H1 (cell line): ENCODE measurements around the gene ALDH3A1. TPM values are rescaled to one million over a fixed set of nuclear protein-coding genes. Genes with fewer than 3 reads are reported as not detected.

Experiments
- CTCF ChIA-PET: fragments of 300-600 bp; sonication (Branson Sonifier 250); formaldehyde crosslinking; loops from one replicate; lab custom pipeline; 2021; ENCODE audit not compliant: partially characterized antibody; lab: Charles Lee
- POLR2A ChIA-PET: fragments of 300-600 bp; sonication (Branson Sonifier 250); formaldehyde crosslinking; loops from one replicate; lab custom pipeline; 2021; ENCODE audit warnings: inconsistent platforms; ENCODE audit not compliant: partially characterized antibody; lab: Charles Lee
- DNase-seq, 2 experiments: peaks; one replicate each; pipeline versions ENCODE4 v3.0.0 to v3.0.0-alpha.2; 2010 to 2022; ENCODE audit warnings: low spot score in 2 of 2, low read depth in 1 of 2, mixed read lengths in 1 of 2
- FAIRE-seq: peaks from 2 replicates; lab custom pipeline; 2011; peaks lifted over from hg19 to GRCh38; lab: Jason Lieb, UNC
- H2AFZ ChIP-seq: 2 replicates; pipeline ENCODE4 v1.8.1; 2012; ENCODE audit warnings: low read length, inconsistent platforms
- H2AK5ac ChIP-seq: 2 replicates; pipeline ENCODE4 v1.6.1; 2013; ENCODE audit warnings: low read depth, low read length
- H2BK120ac ChIP-seq: replicated peaks from 2 replicates; pipeline ENCODE3; 2013; ENCODE audit warnings: low read depth, low read length, inconsistent platforms
- H2BK12ac ChIP-seq: 2 replicates; pipeline ENCODE4 v1.6.1; 2013; ENCODE audit warnings: low read depth, low read length
- H2BK15ac ChIP-seq: 2 replicates; pipeline ENCODE4 v1.6.1; 2013; ENCODE audit warnings: low read length
- H2BK20ac ChIP-seq: 2 replicates; pipeline ENCODE4 v1.6.1; 2013; ENCODE audit warnings: low read length
- H2BK5ac ChIP-seq: 2 replicates; pipeline ENCODE4 v1.6.1; 2013; ENCODE audit warnings: low read depth, low read length
- H3K14ac ChIP-seq: 2 replicates; pipeline ENCODE4 v1.6.1; 2013; ENCODE audit warnings: inconsistent platforms; ENCODE audit not compliant: insufficient read length
- H3K18ac ChIP-seq: 2 replicates; pipeline ENCODE4 v1.6.1; 2013; ENCODE audit warnings: low read length; ENCODE audit errors: extremely low read depth
- H3K23ac ChIP-seq: 2 replicates; pipeline ENCODE4 v1.6.1; 2013; ENCODE audit warnings: inconsistent platforms; ENCODE audit not compliant: insufficient read length
- H3K23me2 ChIP-seq: 2 replicates; pipeline ENCODE4 v1.6.1; 2013; ENCODE audit warnings: low read depth, low read length
- H3K27ac ChIP-seq: 2 replicates; pipeline ENCODE4 v1.6.1; 2011; ENCODE audit warnings: low read depth, low read length, inconsistent platforms
- H3K27me3 ChIP-seq, 4 experiments: replicated peaks in 1 of 4; 1 replicate in 1 of 4; 2 replicates in 3 of 4; pipeline versions ENCODE4 v1.6.1 to v1.8.1; 2011 to 2013; ENCODE audit warnings: low read length in 3 of 4, mild to moderate bottlenecking in 3 of 4, inconsistent platforms in 2 of 4, mixed read lengths in 2 of 4, moderate library complexity in 1 of 4; ENCODE audit not compliant: control insufficient read depth in 3 of 4, insufficient read depth in 3 of 4; ENCODE audit errors: extremely low read depth in 1 of 4
- H3K36me3 ChIP-seq, 4 experiments: 2 replicates each; pipeline versions ENCODE4 v1.6.1 to v1.8.1; 2011 to 2013; ENCODE audit warnings: mild to moderate bottlenecking in 4 of 4, low read length in 3 of 4, moderate library complexity in 2 of 4, control low read depth in 1 of 4, inconsistent platforms in 1 of 4; ENCODE audit not compliant: insufficient read depth in 4 of 4, control insufficient read depth in 2 of 4
- H3K4ac ChIP-seq: replicated peaks from 2 replicates; pipeline ENCODE3; 2013; ENCODE audit warnings: low read length, low read depth, mixed read lengths, inconsistent platforms; ENCODE audit not compliant: insufficient read length
- H3K4me1 ChIP-seq, 4 experiments: replicated peaks in 1 of 4; 1 replicate in 1 of 4; 2 replicates in 3 of 4; pipeline versions ENCODE4 v1.6.1 to v1.8.1; 2011 to 2013; ENCODE audit warnings: low read length in 3 of 4, inconsistent platforms in 2 of 4, mixed read lengths in 1 of 4; ENCODE audit not compliant: insufficient read depth in 4 of 4, control insufficient read depth in 3 of 4
- H3K4me2 ChIP-seq, 2 experiments: 2 replicates each; pipeline versions ENCODE4 v1.6.1 to v1.8.1; 2011 to 2013; ENCODE audit warnings: low read depth in 2 of 2, low read length in 2 of 2, control low read depth in 1 of 2, inconsistent platforms in 1 of 2, mild to moderate bottlenecking in 1 of 2; ENCODE audit not compliant: insufficient read depth in 1 of 2
- H3K4me3 ChIP-seq, 4 experiments: fragments of 200-600, 300-600 bp in 1 of 4; sonication (generic), shearing (Covaris generic), sonication (Bioruptor Twin) in 1 of 4; 2 replicates each; pipeline versions ENCODE4 v1.5.1 to v1.8.1; 2011 to 2016; ENCODE audit warnings: low read length in 4 of 4, low read depth in 3 of 4, control low read depth in 2 of 4, inconsistent platforms in 2 of 4, mild to moderate bottlenecking in 2 of 4, mixed read lengths in 1 of 4, moderate library complexity in 1 of 4; ENCODE audit not compliant: insufficient read depth in 2 of 4; ENCODE audit errors: extremely low read depth in 1 of 4
- H3K56ac ChIP-seq: replicated peaks from 2 replicates; pipeline ENCODE3; 2013; ENCODE audit warnings: low read depth, mild to moderate bottlenecking, mixed read lengths, low read length, inconsistent platforms; ENCODE audit not compliant: insufficient read length
- H3K79me1 ChIP-seq: 2 replicates; pipeline ENCODE4 v1.6.1; 2013; ENCODE audit warnings: low read depth, low read length, control low read depth
- H3K79me2 ChIP-seq, 2 experiments: 2 replicates each; pipeline versions ENCODE4 v1.6.1 to v1.8.1; 2012 to 2013; ENCODE audit warnings: low read length in 2 of 2, mild to moderate bottlenecking in 2 of 2, inconsistent platforms in 1 of 2; ENCODE audit not compliant: insufficient read depth in 2 of 2, control insufficient read depth in 1 of 2
- H3K9ac ChIP-seq, 4 experiments: replicated peaks in 1 of 4; 1 replicate in 1 of 4; 2 replicates in 3 of 4; pipeline versions ENCODE4 v1.6.1 to v1.8.1; 2011 to 2013; ENCODE audit warnings: low read depth in 3 of 4, low read length in 3 of 4, control low read depth in 2 of 4, mild to moderate bottlenecking in 2 of 4, moderate library complexity in 2 of 4, inconsistent platforms in 1 of 4; ENCODE audit errors: extremely low read depth in 1 of 4
- H3K9me3 ChIP-seq, 2 experiments: 2 replicates each; pipeline versions ENCODE4 v1.6.1 to v1.8.1; 2012 to 2013; ENCODE audit warnings: mild to moderate bottlenecking in 2 of 2, moderate library complexity in 2 of 2, control low read depth in 1 of 2, inconsistent platforms in 1 of 2, low read depth in 1 of 2, low read length in 1 of 2, mixed read lengths in 1 of 2; ENCODE audit not compliant: insufficient read depth in 2 of 2
- H4K20me1 ChIP-seq, 2 experiments: replicated peaks in 1 of 2; 2 replicates each; pipeline versions ENCODE3 to v1.8.1; 2011 to 2013; ENCODE audit warnings: inconsistent platforms in 2 of 2, low read length in 2 of 2, mild to moderate bottlenecking in 1 of 2; ENCODE audit not compliant: insufficient read depth in 2 of 2, control insufficient read depth in 1 of 2
- H4K5ac ChIP-seq: 2 replicates; pipeline ENCODE4 v1.6.1; 2013; ENCODE audit warnings: low read length, low read depth, mixed read lengths, inconsistent platforms; ENCODE audit not compliant: insufficient read length
- H4K8ac ChIP-seq: 2 replicates; pipeline ENCODE4 v1.8.0; 2013; ENCODE audit warnings: mild to moderate bottlenecking, moderate library complexity, low read length, inconsistent platforms; ENCODE audit not compliant: insufficient read depth; ENCODE audit errors: extremely low read depth
- H4K91ac ChIP-seq: replicated peaks from 2 replicates; pipeline ENCODE3; 2013; ENCODE audit warnings: low read length, mixed read lengths, inconsistent platforms; ENCODE audit not compliant: insufficient read length
- E2F6 ChIP-seq: IDR thresholded peaks from 2 replicates; pipeline ENCODE4 v1.6.1; 2012; ENCODE audit warnings: inconsistent platforms
- PHF8 ChIP-seq: fragments of 200-600 bp; sonication (generic); conservative IDR thresholded peaks from 2 replicates; pipeline ENCODE4 v1.7.1; 2012; ENCODE audit warnings: low read depth, mild to moderate bottlenecking, inconsistent platforms, low read length, moderate library complexity
- RAD21 ChIP-seq, 2 experiments: IDR thresholded peaks in 1 of 2; conservative IDR thresholded peaks in 1 of 2; 2 replicates each; pipeline ENCODE4 v1.6.1; 2011; ENCODE audit warnings: low read depth in 2 of 2, low read length in 2 of 2, improper control_type of control experiment in 1 of 2, inconsistent platforms in 1 of 2, mild to moderate bottlenecking in 1 of 2, moderate library complexity in 1 of 2
- SIN3A ChIP-seq, 2 experiments: IDR thresholded peaks in 1 of 2; conservative IDR thresholded peaks in 1 of 2; 2 replicates each; pipeline ENCODE4 v1.6.1; 2011 to 2012; ENCODE audit warnings: low read length in 2 of 2, improper control_type of control experiment in 1 of 2, low read depth in 1 of 2, mild to moderate bottlenecking in 1 of 2
- TAF1 ChIP-seq: IDR thresholded peaks from 2 replicates; pipeline ENCODE4 v1.6.1; 2011; ENCODE audit warnings: mild to moderate bottlenecking, low read depth, low read length
- ZNF274 ChIP-seq: IDR thresholded peaks from 2 replicates; pipeline ENCODE4 v1.7.0; 2012; ENCODE audit warnings: low read length, borderline replicate concordance; ENCODE audit errors: extremely low read depth
- WGBS, 2 experiments: shearing (Covaris generic) in 1 of 2; methylation state at CpG; one replicate each; pipeline versions ENCODE4 v1.1.6 to v1.1.7; 2013 to 2015; ENCODE audit warnings: low lambda C conversion rate in 2 of 2, mixed read lengths in 2 of 2, inconsistent platforms in 1 of 2, low coverage in 1 of 2, missing lambda C conversion rate in 1 of 2; ENCODE audit not compliant: insufficient replicate concordance in 2 of 2, insufficient coverage in 1 of 2, insufficient read length in 1 of 2; ENCODE audit errors: extremely low coverage in 1 of 2, missing lambda C conversion rate in 1 of 2; 5-methylcytosine and 5-hydroxymethylcytosine counted together
- polyA plus RNA-seq, 7 experiments: library from polyadenylated mRNA; depleted of rRNA in 3 of 7; stranded (reverse) in 5 of 7; unstranded in 2 of 7; fragments of >200 nt in 5 of 7; fragments of 200-250 nt in 2 of 7; gene quantifications; 1 replicate in 5 of 7; 2 replicates in 1 of 7; 4 replicates in 1 of 7; pipeline versions ENCODE4 v1.2.1 to v1.2.3, GENCODE V29; 2011 to 2013; ENCODE audit warnings: missing spikeins in 2 of 7, mixed read lengths in 2 of 7
- total RNA-seq: library from RNA; stranded (reverse); fragmentation: NEBNext Ultra II Directional; extraction: Animal tissue kit (Norgen Biotek cat#: 25700); gene quantifications from 2 replicates; pipeline ENCODE4 v1.2.1, GENCODE V29; 2021

Gene ALDH3A1
- total and polyA plus RNA-seq, 2 of the 8 experiments (the other 6 are each of a cell fraction or from before 2014, with no cell fraction given) = 0.37 to 1.4 TPM

GRCh38 chr17:19743101-19744100 lies 4.7 kb downstream of the ALDH3A1 start:
- CTCF ChIA-PET = interaction anchor here (0.7 to 5.4 kb wide), 18 partner anchors 9 to 365 kb away, joined by 3 to 44 read pairs (median 4); partner anchors contain the start of gene MAPK7
- POLR2A ChIA-PET = interaction anchor here (0.6 kb wide), 1 partner anchor 253 kb away, joined by 3 read pairs; no protein-coding TSS in a partner anchor
- Histone ChIP-seq H3K23me2 (peaks cover 4% of the 10 kb centered on the region; the same call in 1 of the 2 replicates), H3K9ac (no peak overlapping the region), H3K9me3 (no peaks in the 10 kb centered on the region), H3K4me1 (peaks cover 0 to 9% (median 5%) of the 10 kb centered on the region in 4 experiments; a peak in 5 of 7 replicates), H3K79me2 (no peaks in the 10 kb centered on the region), H2BK20ac (no peak overlapping the region), H2BK5ac (no peak overlapping the region), H4K91ac (no peak overlapping the region), H2AK5ac (no peak overlapping the region; the same call in 1 of the 2 replicates), H3K27me3 (peaks cover 0 to 6% (median 1%) of the 10 kb centered on the region in 4 experiments; a peak in 4 of 7 replicates), H2AFZ (no peak overlapping the region), H2BK12ac (no peak overlapping the region), H3K23ac (no peak overlapping the region), H2BK15ac (no peak overlapping the region), H3K18ac (no peak overlapping the region; the same call in 1 of the 2 replicates), H4K8ac (peak overlapping the region; percentile 40; the same call in 1 of the 2 replicates), H3K36me3 (no peaks in the 10 kb centered on the region), H3K14ac (no peak overlapping the region), H3K4me3 (no peak overlapping the region), H3K4me2 (no peak overlapping the region; a peak in 1 of 4 replicates), H2BK120ac (no peak overlapping the region), H4K20me1 (no peaks in the 10 kb centered on the region), H4K5ac (no peak overlapping the region), H3K79me1 (no peaks in the 10 kb centered on the region), H3K4ac (no peak overlapping the region), H3K27ac (no peak overlapping the region), H3K56ac (no peak overlapping the region)
- DNase-seq = no peak
- FAIRE-seq = no peak
- 95% methylated on average over 28 of the region's 34 CpGs; no CpG with 5 or more reads in 1 of the 2 experiments for WGBS, 2 experiments
- TF ChIP-seq ZNF274 (no peak), E2F6 (no peak), RAD21 (IDR thresholded peaks at IDR 0.05 in 1 of 2, conservative IDR thresholded peaks at IDR 0.05 in 1 of 2; ENCODE audit: low read depth in 2 of 2, low read length in 2 of 2) (no peak), SIN3A (conservative IDR thresholded peaks at IDR 0.05 in 1 of 2, IDR thresholded peaks at IDR 0.05 in 1 of 2; ENCODE audit: low read depth in 1 of 2, low read length in 2 of 2) (no peak), TAF1 (no peak), PHF8 (no peak)
